Activated naive CD4-positive, alpha-beta T cell treated with anti-CD3 and anti-CD28 coated beads, Interleukin-2, amount 50 U/mL, for 72 hours (primary cell): Measurements from ENCODE around the gene TMTC4. TPM values are rescaled to one million over a fixed set of nuclear protein-coding genes. Genes with fewer than 3 reads are reported as not detected.

Source experiments
- total RNA-seq, 2 donors: library from RNA; stranded (reverse); gene quantifications; one replicate each; pipeline ENCODE4 v1.2.3, GENCODE V29; 2022

The TMTC4 gene
- total RNA-seq, 2 donors from 2014 or later, result 12.5 to 21.3 TPM

Other genes with a start within 250 kb of the TMTC4 start
- gene GGACT, start 86.0 kb downstream of the TMTC4 start, total RNA-seq, result 1 to 10 TPM in 1 of 2 donors, not detected in 1; 5.2 TPM